IMR-90 (cell line): Measurements from ENCODE around the gene ADARB2. TPM values are rescaled to one million over a fixed set of nuclear protein-coding genes. Genes with fewer than 3 reads are reported as not detected.

Experiments
- ATAC-seq: fragments of 200-7000 bp; cut with Tn5 transposase; 2 replicates; pipeline ENCODE4 v1.9.1; 2020; ENCODE audit warnings: low read depth, mild to moderate bottlenecking, moderate library complexity
- BruUV-seq: library from RNA; stranded (reverse); fragments of 400-500 nt; replicated peaks from 2 replicates; lab custom pipeline; 2021; lab: Mats Ljungman, UMichigan
- CTCF ChIA-PET: fragments of 300-600 bp; formaldehyde crosslinking; extraction: SDS; loops from one replicate; lab custom pipeline; 2021; ENCODE audit warnings: antibody characterized with exemption; lab: Yijun Ruan, JAX
- POLR2A ChIA-PET: fragments of 300-600 bp; sonication (Branson Sonifier 250); formaldehyde crosslinking; loops from one replicate; lab custom pipeline; 2022; ENCODE audit warnings: antibody characterized with exemption; ENCODE audit not compliant: unreplicated experiment; lab: Charles Lee
- DNase-seq: peaks from one replicate; pipeline ENCODE4 v3.0.0; 2013
- H2AFZ ChIP-seq: replicated peaks from 2 replicates; pipeline ENCODE3; 2013; ENCODE audit warnings: low read length, mild to moderate bottlenecking; ENCODE audit not compliant: poor library complexity
- H2AK5ac ChIP-seq: 2 replicates; pipeline ENCODE4 v1.6.1; 2013; ENCODE audit warnings: low read depth, low read length, inconsistent platforms
- H2AK9ac ChIP-seq: replicated peaks from 2 replicates; pipeline ENCODE3; 2013; ENCODE audit warnings: mild to moderate bottlenecking, low read depth, low read length, moderate library complexity; ENCODE audit not compliant: poor library complexity
- H2BK120ac ChIP-seq: 2 replicates; pipeline ENCODE4 v1.6.1; 2013; ENCODE audit warnings: low read depth, low read length, inconsistent platforms
- H2BK15ac ChIP-seq: 3 replicates; pipeline ENCODE4 v1.6.1; 2013; ENCODE audit warnings: low read depth, low read length, inconsistent platforms
- H2BK20ac ChIP-seq: 2 replicates; pipeline ENCODE4 v1.6.1; 2013; ENCODE audit warnings: low read depth, mild to moderate bottlenecking, inconsistent platforms, low read length, moderate library complexity
- H2BK5ac ChIP-seq: 2 replicates; pipeline ENCODE4 v1.6.1; 2013; ENCODE audit warnings: mild to moderate bottlenecking, low read depth, low read length, inconsistent platforms; ENCODE audit not compliant: poor library complexity, severe bottlenecking
- H3K14ac ChIP-seq: replicated peaks from 2 replicates; pipeline ENCODE4 v1.6.1; 2013; ENCODE audit warnings: low read depth, low read length, inconsistent platforms
- H3K18ac ChIP-seq: 2 replicates; pipeline ENCODE4 v1.6.1; 2013; ENCODE audit warnings: low read depth, low read length, control low read depth
- H3K23ac ChIP-seq: 2 replicates; pipeline ENCODE4 v1.6.1; 2013; ENCODE audit warnings: low read depth, low read length, inconsistent platforms
- H3K27ac ChIP-seq: 2 replicates; pipeline ENCODE4 v1.5.1; 2013; ENCODE audit warnings: mild to moderate bottlenecking, control low read depth, low read length; ENCODE audit not compliant: insufficient read depth
- H3K27me3 ChIP-seq: 2 replicates; pipeline ENCODE4 v1.6.1; 2013; ENCODE audit warnings: low read length; ENCODE audit not compliant: control insufficient read depth, insufficient read depth
- H3K36me3 ChIP-seq: 2 replicates; pipeline ENCODE4 v1.6.1; 2013; ENCODE audit warnings: low read length, mixed read lengths; ENCODE audit not compliant: control insufficient read depth, insufficient read depth
- H3K4ac ChIP-seq: 2 replicates; pipeline ENCODE4 v1.6.1; 2013; ENCODE audit warnings: low read depth, low read length, inconsistent platforms
- H3K4me1 ChIP-seq: 2 replicates; pipeline ENCODE4 v1.6.1; 2013; ENCODE audit warnings: low read length, mixed read lengths; ENCODE audit not compliant: control insufficient read depth, insufficient read depth
- H3K4me2 ChIP-seq: 2 replicates; pipeline ENCODE4 v1.6.1; 2013; ENCODE audit warnings: low read depth, mild to moderate bottlenecking, control low read depth, low read length, moderate library complexity
- H3K4me3 ChIP-seq: 2 replicates; pipeline ENCODE4 v1.5.1; 2013; ENCODE audit warnings: low read depth, mild to moderate bottlenecking, control low read depth, low read length, moderate library complexity; ENCODE audit not compliant: insufficient read depth
- H3K56ac ChIP-seq: 2 replicates; pipeline ENCODE4 v1.6.1; 2013; ENCODE audit warnings: low read length, inconsistent platforms; ENCODE audit not compliant: insufficient read depth; ENCODE audit errors: extremely low read depth
- H3K79me1 ChIP-seq, 2 experiments: 2 replicates each; pipeline ENCODE4 v1.6.1; 2013; ENCODE audit warnings: low read length in 2 of 2, inconsistent platforms in 1 of 2, low read depth in 1 of 2
- H3K9ac ChIP-seq: 2 replicates; pipeline ENCODE4 v1.6.1; 2013; ENCODE audit warnings: low read depth, low read length, control low read depth
- H3K9me1 ChIP-seq: 2 replicates; pipeline ENCODE4 v1.6.1; 2013; ENCODE audit warnings: low read length, inconsistent platforms; ENCODE audit not compliant: insufficient read depth
- H3K9me3 ChIP-seq: 2 replicates; pipeline ENCODE4 v1.6.1; 2013; ENCODE audit warnings: low read length; ENCODE audit not compliant: control insufficient read depth, insufficient read depth
- H4K20me1 ChIP-seq: 2 replicates; pipeline ENCODE4 v1.6.1; 2013; ENCODE audit warnings: low read length, inconsistent platforms; ENCODE audit not compliant: insufficient read depth
- H4K5ac ChIP-seq: 2 replicates; pipeline ENCODE4 v1.6.1; 2013; ENCODE audit warnings: mild to moderate bottlenecking, low read depth, low read length, control low read depth
- H4K8ac ChIP-seq, 2 experiments: 2 replicates each; pipeline ENCODE4 v1.6.1; 2013; ENCODE audit warnings: low read depth in 2 of 2, low read length in 2 of 2, control low read depth in 1 of 2, inconsistent platforms in 1 of 2
- H4K91ac ChIP-seq: 2 replicates; pipeline ENCODE4 v1.6.1; 2013; ENCODE audit warnings: low read depth, low read length, inconsistent platforms; ENCODE audit not compliant: insufficient read depth
- BHLHE40 ChIP-seq: fragments of 150-350 bp; IDR thresholded peaks from 2 replicates; pipeline ENCODE4 v1.6.1; 2016; ENCODE audit warnings: mild to moderate bottlenecking, low read depth, low read length
- NFE2L2 ChIP-seq: fragments of 150-350 bp; IDR thresholded peaks from 2 replicates; pipeline ENCODE4 v1.6.1; 2016; ENCODE audit warnings: low read depth, mild to moderate bottlenecking, low read length
- RFX5 ChIP-seq: IDR thresholded peaks from 2 replicates; pipeline ENCODE4 v1.8.0; 2012; ENCODE audit warnings: low read depth, mild to moderate bottlenecking, low read length, moderate library complexity
- WGBS, 2 experiments: methylation state at CpG; one replicate each; pipeline versions ENCODE4 v1.1.5 to v1.1.7; 2013; ENCODE audit warnings: missing lambda C conversion rate in 2 of 2; ENCODE audit not compliant: insufficient read length in 1 of 2; ENCODE audit errors: extremely low coverage in 2 of 2; 5-methylcytosine and 5-hydroxymethylcytosine counted together
- dilution Hi-C: fragments of 300-500 bp; cut with HindIII; formaldehyde crosslinking; loops from one replicate; pipeline ENCODE4 v1.14.3; 2018; ENCODE audit warnings: low sequenced_read_pairs; ENCODE audit not compliant: unreplicated experiment
- in situ Hi-C: fragments of 300-500 bp; cut with MboI; formaldehyde crosslinking; loops from 3 replicates; pipeline ENCODE4 v1.14.3; 2019; ENCODE audit warnings: low sequenced_read_pairs, inconsistent platforms, mixed read lengths
- intact Hi-C: fragments of 100-400 bp; cut with micrococcal nuclease; formaldehyde crosslinking; loops from 2 replicates; pipeline ENCODE4 v1.10.0; 2022
- polyA plus RNA-seq, 3 experiments: library from polyadenylated mRNA; depleted of rRNA; stranded (reverse); fragments of >200 nt; gene quantifications; 2 replicates each; pipeline ENCODE4 v1.2.3, GENCODE V29; 2012; ENCODE audit warnings: low replicate concordance in 1 of 3
- total RNA-seq: library from RNA; depleted of rRNA; stranded (reverse); fragments of >200 nt; gene quantifications from 2 replicates; pipeline ENCODE4 v1.2.3, GENCODE V29; 2012

ADARB2 gene
- total and polyA plus RNA-seq, 2 of the 4 experiments (the other 2 are of a cell fraction), result not detected

DNA sequence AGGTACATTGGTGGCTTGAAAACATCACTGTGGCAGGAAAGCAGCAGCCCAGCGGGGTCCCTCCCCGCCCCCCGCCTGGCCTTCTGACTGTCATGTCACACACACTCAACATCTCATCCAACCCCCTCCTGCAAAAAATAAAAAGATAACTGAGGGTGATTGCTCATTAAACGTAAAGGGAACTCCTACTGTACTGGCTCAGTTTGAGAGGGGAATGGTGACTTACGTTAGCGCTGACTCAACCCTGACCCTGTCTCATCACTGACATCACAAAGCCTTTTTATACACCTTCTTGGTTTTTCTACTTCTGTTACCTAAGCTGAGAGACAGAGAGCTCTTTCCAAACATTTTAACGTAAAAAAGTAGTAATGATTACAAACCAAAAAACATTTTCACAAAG lies 48.8 kb downstream of the ADARB2 start:
- Histone ChIP-seq H2BK5ac (no peak overlapping the region), H4K20me1 (no peaks in the 10 kb centered on the region), H3K4me3 (no peak overlapping the region), H3K27me3 (no peaks in the 10 kb centered on the region), H3K36me3 (no peaks in the 10 kb centered on the region), H2BK20ac (no peak overlapping the region), H4K8ac (no peak overlapping the region), H4K91ac (no peak overlapping the region), H2AFZ (no peak overlapping the region), H3K23ac (no peak overlapping the region), H2AK5ac (no peak overlapping the region), H3K79me1 (no peaks in the 10 kb centered on the region), H3K56ac (no peak overlapping the region), H3K18ac (no peak overlapping the region), H3K9me3 (peaks cover 40% of the 10 kb centered on the region), H3K4ac (no peak overlapping the region), H3K9ac (no peak overlapping the region), H2BK15ac (no peak overlapping the region), H2BK120ac (no peak overlapping the region), H3K14ac (no peak overlapping the region), H3K27ac (no peak overlapping the region), H2AK9ac (no peak overlapping the region), H3K9me1 (no peaks in the 10 kb centered on the region), H3K4me2 (no peak overlapping the region), H3K4me1 (no peaks in the 10 kb centered on the region), H4K5ac (no peak overlapping the region)
- WGBS, 2 experiments, result no CpG with 5 or more reads among the region's 7 CpGs
- CTCF ChIA-PET, result no interaction called here
- no TSS peak for BruUV-seq
- POLR2A ChIA-PET, result no interaction called here
- no peak for TF ChIP-seq BHLHE40
- no peak for TF ChIP-seq NFE2L2
- TF ChIP-seq RFX5, result no peak
- intact Hi-C loops (no loop called here), in situ Hi-C loops (no loop called here), dilution Hi-C loops (no loop called here)
- no peak for DNase-seq
- ATAC-seq, result no peak
